Epithelial cell of prostate (primary cell): Measurements from ENCODE around the gene EEF1AKMT2.

Source experiments
- DNase-seq: peaks from one replicate; pipeline ENCODE4 v3.0.0-alpha.2; 2011; ENCODE audit warnings: low read depth, low spot score
- H3K27ac ChIP-seq: fragments of 450-650 bp; 2 replicates; pipeline ENCODE4 v1.5.1; 2017; ENCODE audit warnings: mild to moderate bottlenecking

The EEF1AKMT2 gene

DNA sequence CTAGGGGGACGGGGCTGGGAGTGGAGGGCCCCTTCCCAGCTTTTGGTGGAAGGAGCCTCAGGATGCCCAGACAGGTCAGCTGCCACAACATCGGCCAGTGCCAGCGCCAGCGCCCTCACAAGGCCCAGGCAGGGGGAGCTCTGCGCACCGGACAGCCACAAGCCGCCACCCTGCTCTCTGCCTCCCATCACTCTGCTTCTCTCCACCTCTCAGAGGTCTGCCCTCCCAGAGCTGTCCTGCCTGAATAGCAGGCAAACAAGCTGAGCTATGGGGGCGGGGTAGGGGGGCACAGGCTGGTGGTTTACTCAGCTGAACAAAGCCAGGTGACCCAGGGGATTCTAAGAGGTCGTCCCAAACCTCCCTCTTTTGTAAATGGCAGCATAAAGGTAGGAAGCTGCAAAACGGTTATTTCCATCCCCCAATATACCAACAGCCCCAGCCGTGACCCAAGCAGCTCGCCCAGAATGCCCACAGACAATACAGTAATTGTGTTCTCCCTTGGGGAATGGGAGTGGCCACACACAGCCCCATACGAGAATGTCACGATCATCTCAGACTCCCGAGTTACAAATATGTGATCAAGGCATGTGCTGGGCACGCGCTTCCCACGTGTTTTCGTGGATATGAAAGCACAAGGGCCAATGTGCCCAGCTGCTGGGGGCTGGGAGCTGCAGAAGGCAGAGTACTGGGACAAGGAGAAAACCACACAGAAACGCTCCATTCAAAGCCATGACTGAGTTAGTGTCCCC lies 67.2 kb downstream of the EEF1AKMT2 start:
- DNase-seq, result no peak
- H3K27ac ChIP-seq, result peak overlapping the region; percentile 68

DNA sequence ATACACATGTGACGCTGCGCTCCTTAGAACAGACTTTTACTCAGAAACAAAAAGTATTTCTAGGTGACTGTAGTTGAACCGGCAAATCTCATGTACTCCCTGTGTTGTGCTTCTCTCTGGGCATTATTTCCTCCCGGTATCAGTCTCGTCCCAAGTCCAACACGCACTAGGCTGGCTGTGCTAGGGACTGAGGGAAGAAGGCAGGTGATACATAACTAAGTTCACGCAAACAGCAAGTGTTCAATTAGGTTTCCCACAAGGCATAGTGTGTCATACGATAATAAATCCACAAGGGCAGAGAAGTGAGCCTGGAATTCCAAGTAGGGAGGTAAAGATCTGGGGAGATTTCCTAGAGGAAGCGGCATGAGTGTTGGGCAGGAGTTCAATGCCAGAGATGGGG lies 67.9 kb downstream of the EEF1AKMT2 start:
- peak overlapping the region; percentile 68 for H3K27ac ChIP-seq

DNA sequence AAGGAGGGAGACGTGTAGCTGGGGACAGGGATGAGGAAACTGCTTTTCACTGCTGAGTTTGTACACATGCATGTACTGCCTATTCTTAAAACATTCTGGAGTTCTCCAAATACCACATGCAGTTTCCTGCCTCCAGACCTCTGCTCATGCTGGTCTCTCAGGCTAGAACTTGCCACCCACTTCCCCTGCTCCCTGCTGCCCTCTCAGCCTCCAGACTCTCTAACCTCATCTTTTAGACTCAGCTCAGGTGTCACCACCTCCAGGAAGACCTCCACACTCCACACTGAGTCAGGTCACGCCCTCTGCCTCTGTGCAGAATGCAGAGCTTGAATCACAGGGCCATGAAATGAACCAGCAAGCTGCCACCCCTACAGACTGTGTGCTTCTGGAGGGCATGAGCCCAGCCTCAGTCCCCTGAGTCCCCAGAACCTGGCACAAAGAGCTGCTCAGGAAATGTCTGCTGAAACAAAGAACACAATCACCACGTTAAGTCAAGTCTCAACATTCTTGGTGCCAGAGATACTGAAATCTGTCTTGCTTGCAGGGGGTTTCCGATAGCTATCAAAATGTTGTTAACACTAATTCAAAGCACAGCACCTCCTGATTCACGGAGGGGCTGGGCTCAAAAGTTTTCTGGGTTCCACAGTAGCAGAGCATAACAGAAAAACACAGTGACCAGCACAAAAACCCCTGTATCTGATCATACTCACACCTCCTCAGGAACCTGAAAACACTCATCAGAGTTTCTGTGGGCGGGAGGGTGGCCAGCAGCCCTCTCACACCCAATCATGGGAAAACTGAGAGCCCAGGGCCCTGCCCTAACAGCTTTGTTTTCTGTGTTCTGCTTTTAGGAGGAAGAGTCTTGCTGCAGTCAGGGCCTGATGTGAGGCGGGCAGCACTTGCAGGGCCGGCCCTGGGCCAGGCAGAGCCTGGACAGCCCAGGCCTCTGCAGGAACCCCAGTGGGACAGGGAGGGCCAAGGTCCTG lies 68.6 kb downstream of the EEF1AKMT2 start:
- peak overlapping the region; percentile 68 for H3K27ac ChIP-seq
- DNase-seq, result no peak

More for the DNA sequence above, 67.9 kb downstream of the EEF1AKMT2 start:
- DNase-seq, result no peak

DNA sequence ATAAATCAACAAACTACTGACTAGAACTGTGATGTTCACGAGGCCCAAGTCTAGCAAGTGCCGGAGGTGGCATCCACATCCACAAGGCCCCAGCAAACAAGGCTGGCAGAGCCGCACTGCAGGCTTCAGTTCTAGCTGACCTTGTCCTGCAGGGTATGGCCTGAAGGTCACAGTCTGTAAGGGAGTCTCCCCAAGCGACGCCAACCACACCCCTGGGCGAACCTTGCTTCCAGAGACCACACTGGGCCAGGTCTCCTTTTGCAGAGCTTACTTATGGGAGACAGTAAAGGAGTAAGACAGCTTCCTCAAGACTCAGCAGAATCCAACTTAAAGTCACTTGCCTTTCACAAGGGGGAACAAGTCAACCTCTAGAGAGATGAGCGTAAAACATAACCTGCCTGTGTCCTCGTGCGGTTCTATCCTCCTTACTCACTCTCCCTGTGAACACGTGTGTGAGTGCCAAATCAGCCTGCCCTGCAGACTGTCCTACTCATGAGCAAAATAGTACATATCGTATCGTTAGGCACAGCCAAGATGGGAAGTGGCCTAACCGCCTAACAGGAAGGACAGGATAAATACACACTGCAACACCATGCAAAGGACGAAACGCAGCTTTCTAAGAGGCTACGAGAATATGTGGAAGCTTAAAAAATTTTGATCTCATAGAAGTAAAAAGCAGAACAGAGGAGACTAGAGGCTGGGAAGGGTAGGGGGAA lies 70.2 kb downstream of the EEF1AKMT2 start:
- H3K27ac ChIP-seq, result peak overlapping the region; percentile 68
- DNase-seq, result no peak

DNA sequence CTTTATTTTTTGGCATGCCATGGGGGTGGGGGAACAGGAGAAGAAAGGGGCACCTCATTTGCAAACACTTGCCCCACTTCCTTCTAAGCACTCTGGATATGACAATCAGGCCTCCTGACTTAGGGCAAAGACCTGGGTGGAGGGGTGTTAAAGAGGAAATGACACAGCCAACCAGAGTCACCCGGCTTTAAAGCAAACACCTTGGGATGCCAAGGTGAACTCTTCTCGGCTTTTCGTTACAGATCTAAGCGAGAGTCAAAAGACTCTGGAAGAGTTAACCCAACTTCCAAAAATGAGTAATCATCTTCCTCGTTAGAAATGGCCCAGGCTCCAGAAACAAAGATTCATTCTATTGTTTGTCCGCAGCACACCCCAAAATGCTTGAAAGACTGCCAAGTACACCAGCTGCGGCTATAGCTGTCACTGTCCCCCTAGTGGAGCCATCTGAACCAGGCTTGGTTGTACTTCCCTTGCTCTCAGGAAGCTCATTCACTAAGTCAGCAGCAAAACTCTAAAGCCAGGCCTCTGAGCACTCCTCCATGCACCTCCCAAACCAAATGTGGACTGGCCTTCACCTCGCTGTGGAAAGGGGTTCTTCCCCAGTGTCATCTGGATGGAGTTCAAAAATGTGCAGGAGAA lies 72.4 kb downstream of the EEF1AKMT2 start:
- H3K27ac ChIP-seq, result peak overlapping the region; percentile 91

DNA sequence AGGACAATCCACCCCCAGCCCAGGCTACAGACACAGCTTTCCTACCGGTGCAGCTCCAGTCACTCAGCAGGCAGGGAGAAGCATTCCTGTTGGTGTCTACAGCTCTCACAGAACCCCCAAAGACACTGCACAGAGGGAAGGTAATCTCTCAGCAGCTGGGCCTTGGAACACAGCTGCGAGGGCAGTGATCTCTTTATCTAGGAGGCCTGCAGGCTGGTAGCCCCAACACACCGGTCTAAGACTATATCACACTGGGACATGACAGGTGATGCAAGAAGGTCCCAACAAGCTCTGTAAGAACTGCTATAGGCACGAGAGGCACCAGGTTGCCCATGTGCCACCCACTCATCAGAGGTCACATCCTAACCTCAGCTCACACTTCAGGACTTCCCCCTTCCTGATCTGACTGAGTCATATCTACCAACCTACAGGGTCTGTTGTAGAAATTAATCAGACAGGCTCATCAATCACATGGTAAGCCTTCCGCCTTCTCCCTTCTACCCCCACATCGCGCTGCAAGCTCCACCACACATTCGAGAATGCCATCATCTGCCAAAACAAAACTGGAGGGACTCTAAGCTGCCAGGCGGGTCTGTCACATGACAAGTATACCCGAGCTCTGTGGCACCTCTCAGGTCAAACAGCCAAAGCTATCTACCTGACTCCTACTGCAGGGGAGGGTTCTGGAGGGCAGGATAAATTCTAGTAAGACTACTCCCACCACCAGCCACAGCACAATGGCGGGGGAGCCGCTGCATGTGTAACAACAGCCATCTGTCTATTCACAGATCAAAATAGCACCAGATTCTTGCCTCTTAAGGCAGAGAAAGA lies 73.6 kb downstream of the EEF1AKMT2 start:
- DNase-seq, result no peak
- peak overlapping the region; percentile 91 for H3K27ac ChIP-seq

More for the DNA sequence above, 72.4 kb downstream of the EEF1AKMT2 start:
- peak; percentile 56 for DNase-seq

DNA sequence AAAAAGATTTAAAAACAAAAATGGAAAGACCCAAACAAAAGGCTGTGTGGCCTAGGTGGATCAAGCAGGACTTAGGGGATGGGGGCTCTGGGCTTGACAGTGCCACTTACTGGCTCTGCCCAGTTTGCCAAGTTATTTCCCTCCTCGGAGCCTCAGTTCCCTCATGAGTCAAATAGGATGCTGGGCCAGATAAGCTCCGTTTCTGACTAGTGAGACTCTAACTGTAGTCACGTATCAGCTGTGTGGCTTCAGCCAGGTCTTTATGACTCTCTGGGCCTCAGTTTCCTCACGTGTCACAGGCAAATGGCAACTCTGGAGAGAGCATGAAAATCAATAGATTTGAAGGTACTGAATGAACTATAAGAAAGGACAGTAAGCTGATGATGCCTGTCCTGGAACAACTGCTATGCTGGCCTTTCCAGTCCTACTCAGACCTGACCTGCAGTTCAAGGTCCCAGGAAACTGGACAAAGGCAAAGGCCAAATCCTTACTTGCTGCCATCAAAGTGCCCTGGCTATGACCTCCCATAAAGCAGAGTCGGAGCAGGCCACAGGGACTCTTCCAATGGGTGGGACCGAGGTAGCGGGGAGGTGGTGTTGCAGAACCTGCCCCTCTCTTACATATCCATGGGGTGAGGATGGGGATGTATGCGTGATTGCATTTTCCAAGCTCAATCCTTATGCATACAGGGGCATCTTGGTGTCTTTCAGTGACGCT lies 74.5 kb downstream of the EEF1AKMT2 start:
- DNase-seq, result no peak
- H3K27ac ChIP-seq, result no peak overlapping the region

DNA sequence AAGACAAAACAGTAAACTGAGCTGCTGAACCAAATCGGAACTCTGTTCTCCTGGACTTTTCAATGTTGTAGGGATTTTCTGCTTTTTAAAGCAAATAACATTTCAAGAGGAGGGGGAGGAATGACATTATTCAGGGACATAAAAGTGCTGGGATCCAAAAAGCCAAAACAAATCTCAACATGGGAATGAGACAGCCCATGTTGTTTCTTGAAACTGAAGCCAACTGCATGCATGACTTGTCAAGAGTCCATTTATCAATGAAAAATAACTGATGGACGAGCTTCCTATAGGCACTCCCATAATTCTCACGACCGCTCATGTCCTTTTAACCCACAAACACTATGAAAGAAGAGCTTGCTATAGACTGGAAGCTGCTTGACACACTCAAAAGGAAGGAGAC lies 75.3 kb downstream of the EEF1AKMT2 start:
- no peak overlapping the region for H3K27ac ChIP-seq
- DNase-seq, result no peak

DNA sequence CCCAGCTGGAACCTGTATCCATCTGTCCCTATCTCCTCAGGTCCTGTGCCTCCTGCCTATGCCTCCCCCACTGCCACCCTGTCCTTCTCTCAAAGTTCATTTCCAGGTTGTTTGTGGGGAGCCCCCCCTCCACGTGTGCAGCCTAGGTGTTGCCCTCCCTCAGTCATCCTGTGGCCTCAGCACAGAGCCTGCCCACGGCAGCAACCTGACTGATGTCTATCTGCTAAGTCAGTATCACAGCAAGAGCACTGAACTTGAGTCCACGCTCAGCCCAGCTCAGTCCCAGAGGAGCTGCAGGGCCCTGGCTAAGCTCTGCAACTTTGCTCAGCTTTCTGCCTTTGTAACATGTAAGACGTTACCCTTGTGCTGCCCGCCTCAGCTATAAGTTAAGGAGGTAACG lies 76.2 kb downstream of the EEF1AKMT2 start:
- no peak overlapping the region for H3K27ac ChIP-seq
- no peak for DNase-seq

DNA sequence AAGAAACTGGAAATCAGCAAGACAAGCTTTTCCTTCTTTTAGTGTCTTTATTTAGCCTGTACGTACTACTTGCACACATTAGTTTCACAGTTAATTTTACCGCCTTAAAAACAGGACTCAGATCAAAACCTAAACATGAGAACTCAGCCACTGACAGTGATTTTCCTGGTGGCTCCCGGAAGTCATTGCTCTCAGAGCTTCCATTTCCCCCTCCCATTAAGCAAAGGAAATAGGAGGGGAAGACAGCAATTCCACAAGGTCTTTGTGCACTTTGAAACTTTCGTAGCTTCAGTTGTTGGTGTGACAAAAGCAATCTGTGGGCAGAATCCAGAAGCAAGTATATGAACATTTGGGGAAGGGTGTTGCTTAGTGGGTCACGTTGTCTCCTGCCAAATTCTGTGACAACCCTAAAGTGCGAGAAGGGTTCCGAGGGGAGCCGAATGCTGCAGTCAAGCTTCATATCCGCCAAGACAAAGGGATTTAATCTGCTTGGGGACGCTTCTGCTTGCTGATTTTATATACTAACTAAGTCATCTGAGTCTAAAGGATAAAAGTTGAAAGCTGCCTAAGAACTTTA lies 77.9 kb downstream of the EEF1AKMT2 start:
- DNase-seq, result no peak
- no peak overlapping the region for H3K27ac ChIP-seq

DNA sequence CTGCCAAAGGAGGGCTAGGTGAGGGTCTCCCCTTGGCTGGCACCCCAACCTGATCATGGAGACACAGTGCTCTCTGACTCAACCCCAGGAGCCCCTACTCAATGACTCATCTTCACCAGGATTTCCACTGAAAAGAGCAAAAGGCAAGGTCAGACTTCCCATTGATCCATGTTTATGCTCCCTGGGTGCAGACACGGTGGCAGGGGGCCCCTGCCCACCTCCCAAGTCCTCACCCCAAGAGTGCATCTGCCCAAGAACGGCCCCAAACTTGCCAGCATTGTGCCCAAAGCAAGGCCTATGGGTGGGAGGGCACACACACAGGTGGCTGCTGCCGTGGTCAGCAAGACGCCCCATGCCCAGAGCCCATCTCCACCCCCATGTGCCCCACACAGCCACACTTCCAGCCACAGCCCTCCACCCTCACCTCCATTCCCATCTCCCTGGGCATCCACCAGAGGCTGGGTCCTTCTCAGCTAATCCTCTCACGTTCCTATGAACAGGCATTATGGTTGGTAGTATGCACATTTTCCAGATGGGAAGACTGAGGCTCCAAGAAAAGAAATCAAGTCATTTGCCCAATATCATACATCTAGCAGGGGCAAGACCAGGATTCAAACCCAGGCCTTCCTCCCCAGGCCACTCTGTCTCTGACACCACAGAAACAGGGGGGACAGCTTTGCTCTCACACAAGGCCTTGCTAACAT lies 78.8 kb downstream of the EEF1AKMT2 start:
- no peak for DNase-seq
- H3K27ac ChIP-seq, result no peak overlapping the region

DNA sequence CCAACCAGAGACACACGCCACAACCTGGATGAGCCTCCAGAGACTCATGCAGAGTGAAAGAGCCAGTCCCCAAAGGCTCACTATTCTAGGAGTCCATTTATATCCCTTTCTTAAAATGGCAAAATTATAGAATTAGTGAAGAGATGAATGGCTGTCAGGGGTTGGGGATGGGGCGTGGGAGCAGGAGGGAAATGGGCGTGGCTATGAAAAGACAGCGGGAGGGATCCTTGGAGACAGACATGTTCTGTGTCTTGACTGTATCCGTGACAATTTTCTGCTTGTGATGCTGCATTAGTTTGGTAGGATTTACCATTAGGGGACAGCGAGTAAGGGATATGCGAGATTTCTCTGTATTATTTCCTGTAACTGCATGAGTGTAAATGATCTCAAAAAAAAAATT lies 80.5 kb downstream of the EEF1AKMT2 start:
- no peak overlapping the region for H3K27ac ChIP-seq
- no peak for DNase-seq

DNA sequence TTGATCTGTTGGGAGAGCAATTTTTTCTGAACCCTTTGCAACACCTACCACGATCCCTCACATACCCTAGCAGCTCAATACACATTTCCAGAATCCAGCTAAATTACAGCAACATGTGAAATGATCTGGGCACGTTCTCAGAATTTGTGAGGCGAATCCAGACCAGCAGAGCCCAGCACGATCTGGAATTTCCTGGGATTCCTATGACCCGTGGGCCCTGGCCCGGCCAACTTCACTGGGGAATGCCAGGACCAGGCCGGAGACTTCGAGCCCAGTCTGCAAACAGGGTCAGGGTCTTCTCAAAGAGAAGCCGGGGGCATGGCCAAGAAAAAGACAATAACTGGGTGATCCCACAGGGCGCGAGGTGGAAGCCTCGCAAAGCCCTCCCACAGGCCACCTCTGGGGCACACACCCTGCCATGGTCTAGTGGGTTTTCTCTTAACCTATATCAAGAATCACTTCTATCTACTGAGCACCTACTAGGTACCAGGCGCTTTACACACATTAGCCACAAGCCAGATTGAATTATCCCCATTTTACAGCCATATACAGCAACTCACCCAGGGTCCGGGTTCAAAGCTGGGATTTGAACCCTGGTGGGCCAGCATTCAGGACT lies 81.3 kb downstream of the EEF1AKMT2 start:
- no peak for DNase-seq
- H3K27ac ChIP-seq, result peak overlapping the region; percentile 53

DNA sequence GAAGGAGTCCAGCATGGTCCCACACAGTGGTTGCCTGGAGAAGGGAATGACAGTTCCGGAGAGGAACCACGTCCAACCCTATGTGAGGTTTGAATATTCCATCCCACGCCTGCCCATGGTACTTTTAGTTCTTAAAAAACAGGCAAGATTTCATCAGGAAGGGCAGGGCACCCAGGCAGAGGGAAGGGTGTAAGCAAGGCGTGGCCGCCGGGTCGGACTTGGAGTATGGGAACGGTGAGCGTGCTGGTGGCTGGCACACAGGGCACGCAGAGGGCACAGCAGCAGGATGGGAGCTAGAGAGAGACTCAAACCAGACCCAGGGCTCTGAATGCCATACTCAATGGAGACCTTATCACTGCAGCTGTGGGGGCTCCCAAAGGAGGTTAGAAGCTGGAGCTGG lies 81.8 kb downstream of the EEF1AKMT2 start:
- no peak for DNase-seq
- H3K27ac ChIP-seq, result peak overlapping the region; percentile 53

DNA sequence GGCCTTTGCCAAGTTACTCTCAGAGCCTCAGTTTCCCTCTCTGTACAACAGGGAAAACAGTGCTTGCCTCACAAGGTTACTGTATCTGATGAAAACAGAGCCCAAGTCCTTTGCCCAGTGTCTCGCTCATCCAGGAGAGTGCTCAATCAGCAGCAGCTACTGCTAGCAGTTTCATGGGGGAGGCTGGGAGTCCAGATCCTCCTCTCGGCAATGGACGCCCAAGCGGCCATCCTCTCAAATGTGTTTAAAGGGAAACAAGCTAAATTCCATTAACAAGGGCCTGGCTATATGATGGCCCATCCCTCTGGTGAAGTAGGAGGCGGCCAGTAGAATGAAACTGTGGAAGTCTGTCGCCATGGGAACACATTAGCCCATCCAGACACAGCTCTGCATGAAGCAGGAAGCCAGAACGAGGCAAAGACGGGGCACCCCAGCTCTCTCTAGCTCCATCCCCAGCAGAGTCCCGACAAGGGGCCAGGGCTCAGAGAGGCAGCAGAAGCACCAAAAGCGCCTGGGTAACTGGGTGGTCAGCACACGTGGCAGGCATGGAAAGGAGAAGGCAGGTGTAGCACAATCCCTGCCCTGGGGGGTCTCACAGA lies 82.7 kb downstream of the EEF1AKMT2 start:
- H3K27ac ChIP-seq, result peak overlapping the region; percentile 53
- DNase-seq, result no peak

DNA sequence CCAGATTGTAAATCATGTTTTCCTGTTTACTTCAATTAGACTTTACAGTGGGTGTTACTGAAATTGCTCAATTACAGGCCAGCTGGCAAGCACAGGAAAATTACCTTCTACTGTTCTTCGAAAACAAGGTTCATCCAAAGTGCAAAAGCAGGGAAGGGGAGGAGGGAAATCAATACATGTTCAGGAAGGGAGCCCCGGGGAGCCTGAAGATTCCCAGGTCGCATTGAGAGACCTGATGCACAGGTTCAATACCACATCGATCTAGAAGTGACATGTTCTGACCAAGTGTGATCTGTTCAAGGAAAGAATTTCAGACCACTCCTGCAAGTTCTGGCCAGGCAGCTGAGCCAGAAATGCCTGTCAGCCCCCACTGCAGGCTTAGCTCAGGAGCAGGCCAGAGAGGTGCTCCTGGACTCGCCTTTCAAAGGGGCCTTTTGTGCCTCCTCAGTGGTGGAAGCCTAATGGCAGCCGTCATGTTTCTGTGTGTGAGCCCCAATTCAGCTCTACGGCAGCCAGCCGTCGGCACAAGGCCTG lies 83.4 kb downstream of the EEF1AKMT2 start:
- DNase-seq, result no peak
- H3K27ac ChIP-seq, result no peak overlapping the region
